HFF-Myc (cell line): Measurements from ENCODE around the gene CHRNA9.
A peak's percentile ranks its signal among the peaks of the same experiment; 100 is the strongest.

Experiments used
- DNase-seq: peaks from one replicate; pipeline ENCODE4 v3.0.0-alpha.2; 2011; ENCODE audit warnings: low read depth; ENCODE audit errors: extremely low read depth
- H3K4me3 ChIP-seq: replicated peaks from 2 replicates; pipeline ENCODE4 v1.5.1; 2011; ENCODE audit warnings: low read depth, mild to moderate bottlenecking, control low read depth, low read length
- CTCF ChIP-seq: IDR thresholded peaks from 2 replicates; pipeline ENCODE4 v1.5.1; 2012; ENCODE audit warnings: mild to moderate bottlenecking, low read depth, low read length, control low read depth; ENCODE audit errors: missing control alignments

Gene CHRNA9

GRCh38 chr4:40317916-40318658, 17.0 kb upstream of the CHRNA9 start:
- no peak for DNase-seq
- TF ChIP-seq CTCF, result no peak
- no peak overlapping the region for H3K4me3 ChIP-seq

- no peak overlapping the region for H3K4me3 ChIP-seq
- TF ChIP-seq CTCF, result no peak
- DNase-seq, result peak; percentile 31
Measured at GRCh38 chr4:40321574-40322275, 13.4 kb upstream of the CHRNA9 start.

- no peak overlapping the region for H3K4me3 ChIP-seq
- no peak for TF ChIP-seq CTCF
- DNase-seq, result no peak
Measured at GRCh38 chr4:40322811-40323210, 12.3 kb upstream of the CHRNA9 start.

- TF ChIP-seq CTCF, result no peak
- DNase-seq, result no peak
- H3K4me3 ChIP-seq, result no peak overlapping the region
Measured at GRCh38 chr4:40323866-40324265, 11.3 kb upstream of the CHRNA9 start.

GRCh38 chr4:40325406-40326019, 9.6 kb upstream of the CHRNA9 start:
- peak; percentile 82 for TF ChIP-seq CTCF
- no peak overlapping the region for H3K4me3 ChIP-seq
- DNase-seq, result peak; percentile 44

GRCh38 chr4:40327340-40327739, 7.8 kb upstream of the CHRNA9 start:
- no peak for DNase-seq
- no peak for TF ChIP-seq CTCF
- no peak overlapping the region for H3K4me3 ChIP-seq
